ENCODE data around the gene UCK1. TPM values are rescaled to one million over a fixed set of nuclear protein-coding genes. Genes with fewer than 3 reads are reported as not detected.

UCK1 gene
- total RNA-seq, 2 donors from 2014 or later, result 21.2 to 37.8 TPM

DNA sequence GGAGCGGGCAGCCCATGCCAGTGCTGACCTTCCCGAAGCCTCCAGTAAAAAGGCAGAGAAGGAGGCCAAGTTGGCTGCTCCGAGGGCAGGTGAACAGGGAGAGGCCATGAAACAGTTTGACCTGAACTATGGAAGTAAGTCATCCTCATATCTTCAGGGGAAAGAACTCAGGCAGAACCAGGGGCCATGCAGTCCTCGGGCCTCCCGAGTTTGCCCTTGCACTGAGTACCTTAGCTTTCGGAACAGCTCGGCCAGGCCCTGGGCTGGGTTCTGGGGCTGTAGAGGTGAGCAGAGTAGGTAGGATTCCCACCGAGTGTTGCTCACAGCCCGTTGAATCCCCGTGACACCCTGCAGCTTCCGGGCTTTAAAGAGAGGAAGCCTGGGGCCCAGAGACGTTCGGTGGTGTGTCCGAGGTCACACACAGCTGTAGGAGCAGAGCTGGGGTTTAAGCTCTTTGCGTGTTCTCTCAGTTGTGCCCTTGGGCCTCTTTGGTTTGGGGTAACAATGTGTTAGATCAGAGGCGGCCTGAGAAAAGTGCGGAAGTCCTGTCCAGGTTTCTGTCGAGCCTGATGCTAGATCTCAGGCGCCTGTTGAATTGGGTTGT lies 53.1 kb downstream of the UCK1 start:
- peaks cover 97% of the 10 kb centered on the region for H3K36me3 ChIP-seq
- H3K4me1 ChIP-seq, result peaks cover 0 to 32% of the 10 kb centered on the region in 2 donors

DNA sequence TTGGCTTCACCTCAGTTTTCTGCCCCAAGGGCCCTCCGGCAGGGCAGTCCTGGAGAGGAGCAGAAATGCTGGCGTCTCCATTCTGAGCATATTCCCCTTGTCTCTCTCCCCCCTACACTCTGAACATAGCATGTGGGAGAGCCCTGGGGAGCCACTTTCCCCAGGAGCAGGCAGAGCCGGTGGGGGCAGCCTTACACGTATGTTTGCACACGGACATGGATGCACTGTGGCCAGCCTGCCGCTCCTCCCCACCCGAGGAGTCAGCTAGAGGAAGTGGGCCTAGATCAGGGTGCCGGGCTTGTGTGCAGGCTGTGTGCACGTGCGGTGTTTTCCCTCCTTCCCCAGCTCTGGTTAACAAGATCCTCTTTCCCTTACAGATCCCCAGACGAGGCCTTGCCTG lies 53.7 kb downstream of the UCK1 start:
- peaks cover 0 to 26% of the 10 kb centered on the region in 2 donors for H3K4me1 ChIP-seq
- peaks cover 97% of the 10 kb centered on the region for H3K36me3 ChIP-seq
- H3K27ac ChIP-seq, result peak overlapping the region; percentile 57 to 61
- TF ChIP-seq, protein P1, sequence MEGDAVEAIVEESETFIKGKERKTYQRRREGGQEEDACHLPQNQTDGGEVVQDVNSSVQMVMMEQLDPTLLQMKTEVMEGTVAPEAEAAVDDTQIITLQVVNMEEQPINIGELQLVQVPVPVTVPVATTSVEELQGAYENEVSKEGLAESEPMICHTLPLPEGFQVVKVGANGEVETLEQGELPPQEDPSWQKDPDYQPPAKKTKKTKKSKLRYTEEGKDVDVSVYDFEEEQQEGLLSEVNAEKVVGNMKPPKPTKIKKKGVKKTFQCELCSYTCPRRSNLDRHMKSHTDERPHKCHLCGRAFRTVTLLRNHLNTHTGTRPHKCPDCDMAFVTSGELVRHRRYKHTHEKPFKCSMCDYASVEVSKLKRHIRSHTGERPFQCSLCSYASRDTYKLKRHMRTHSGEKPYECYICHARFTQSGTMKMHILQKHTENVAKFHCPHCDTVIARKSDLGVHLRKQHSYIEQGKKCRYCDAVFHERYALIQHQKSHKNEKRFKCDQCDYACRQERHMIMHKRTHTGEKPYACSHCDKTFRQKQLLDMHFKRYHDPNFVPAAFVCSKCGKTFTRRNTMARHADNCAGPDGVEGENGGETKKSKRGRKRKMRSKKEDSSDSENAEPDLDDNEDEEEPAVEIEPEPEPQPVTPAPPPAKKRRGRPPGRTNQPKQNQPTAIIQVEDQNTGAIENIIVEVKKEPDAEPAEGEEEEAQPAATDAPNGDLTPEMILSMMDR (IDR thresholded peaks at IDR 0.05), result no peak
- H3K9me3 ChIP-seq, result no peaks in the 10 kb centered on the region
- H3K27me3 ChIP-seq, result no peaks in the 10 kb centered on the region
- DNase-seq (ENCODE audit: low spot score), result no peak
- H3K4me3 ChIP-seq, result no peak overlapping the region

More for the DNA sequence above, 53.1 kb downstream of the UCK1 start:
- Histone ChIP-seq H3K9me3 (no peaks in the 10 kb centered on the region), H3K4me3 (no peak overlapping the region), H3K27ac (peak overlapping the region in 1 of 2 donors; percentile 61), H3K27me3 (no peaks in the 10 kb centered on the region)
- no peak for DNase-seq (ENCODE audit: low spot score)
- TF ChIP-seq, protein P1 (IDR thresholded peaks at IDR 0.05), result no peak

DNA sequence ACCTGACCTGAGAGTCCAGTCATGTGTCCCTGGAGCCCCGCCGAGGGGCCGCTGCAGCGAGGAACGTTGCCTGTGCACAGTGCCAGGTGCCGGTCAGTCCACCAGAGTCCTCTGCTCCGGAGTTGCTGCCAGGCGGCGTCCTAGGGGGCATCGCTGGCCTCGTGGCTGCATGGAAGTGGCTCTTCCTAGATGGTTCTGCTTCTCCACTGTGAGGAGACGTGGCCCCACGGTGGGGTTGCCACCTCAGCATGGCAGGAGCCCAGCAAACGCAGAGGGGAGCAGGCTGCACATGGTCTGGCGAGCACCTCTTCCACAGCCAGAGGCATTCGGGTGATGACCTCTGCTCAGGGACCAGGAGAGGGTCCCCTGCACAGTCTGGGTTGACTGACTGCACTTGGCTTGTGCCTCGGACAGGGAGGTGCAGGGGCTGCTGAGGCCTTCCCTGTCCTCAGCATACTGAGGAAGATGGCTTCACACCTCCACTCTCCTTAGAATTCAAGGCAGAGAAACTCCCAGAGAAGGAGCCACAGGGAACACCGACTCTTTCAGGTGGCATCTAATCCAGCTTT lies 54.2 kb downstream of the UCK1 start:
- Histone ChIP-seq H3K36me3 (peaks cover 97% of the 10 kb centered on the region), H3K4me1 (peaks cover 0 to 21% of the 10 kb centered on the region in 2 donors), H3K27me3 (no peaks in the 10 kb centered on the region), H3K4me3 (no peak overlapping the region), H3K9me3 (no peaks in the 10 kb centered on the region), H3K27ac (peak overlapping the region; percentile 57 to 73)
- TF ChIP-seq, protein P1 (IDR thresholded peaks at IDR 0.05), result no peak
- no peak for DNase-seq (ENCODE audit: low spot score)

DNA sequence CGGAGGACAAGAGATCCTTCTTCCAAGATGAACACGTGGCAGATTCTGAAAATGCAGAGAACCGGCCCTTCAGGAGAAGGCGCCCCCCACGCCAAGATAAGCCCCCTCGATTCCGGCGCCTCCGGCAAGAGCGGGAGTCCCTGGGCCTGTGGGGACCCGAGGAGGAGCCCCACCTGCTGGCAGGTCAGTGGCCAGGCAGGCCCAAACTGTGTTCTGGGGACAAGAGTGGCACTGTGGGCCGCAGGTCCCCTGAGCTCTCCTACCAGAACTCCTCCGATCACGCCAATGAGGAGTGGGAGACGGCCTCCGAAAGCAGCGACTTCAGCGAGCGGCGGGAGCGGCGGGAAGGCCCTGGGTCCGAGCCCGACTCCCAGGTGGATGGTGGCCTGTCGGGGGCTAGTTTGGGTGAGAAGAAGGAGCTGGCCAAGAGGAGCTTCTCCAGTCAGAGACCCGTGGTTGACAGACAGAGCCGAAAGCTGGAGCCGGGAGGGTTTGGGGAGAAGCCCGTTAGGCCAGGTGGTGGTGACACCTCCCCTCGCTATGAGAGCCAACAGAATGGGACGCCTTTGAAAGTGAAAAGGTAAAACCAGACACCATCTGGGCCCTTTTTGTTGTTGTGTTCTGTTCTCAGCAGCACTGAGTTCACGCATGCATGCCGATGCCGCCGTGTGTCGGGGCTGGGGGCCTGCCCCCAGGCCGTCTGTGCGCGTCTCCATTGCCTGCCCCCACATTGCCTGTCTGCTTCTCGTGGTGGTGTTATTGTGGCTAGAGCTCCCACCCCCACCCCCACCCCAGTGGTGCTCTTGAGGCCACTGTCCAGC lies 54.9 kb downstream of the UCK1 start:
- Histone ChIP-seq H3K4me1 (peaks cover 0 to 15% of the 10 kb centered on the region in 2 donors), H3K36me3 (peaks cover 99% of the 10 kb centered on the region), H3K27ac (peak overlapping the region; percentile 66 to 73), H3K27me3 (no peaks in the 10 kb centered on the region), H3K4me3 (no peak overlapping the region), H3K9me3 (no peaks in the 10 kb centered on the region)
- TF ChIP-seq, protein P1 (IDR thresholded peaks at IDR 0.05), result peak; percentile 48 to 66
- DNase-seq (ENCODE audit: low spot score), result no peak

DNA sequence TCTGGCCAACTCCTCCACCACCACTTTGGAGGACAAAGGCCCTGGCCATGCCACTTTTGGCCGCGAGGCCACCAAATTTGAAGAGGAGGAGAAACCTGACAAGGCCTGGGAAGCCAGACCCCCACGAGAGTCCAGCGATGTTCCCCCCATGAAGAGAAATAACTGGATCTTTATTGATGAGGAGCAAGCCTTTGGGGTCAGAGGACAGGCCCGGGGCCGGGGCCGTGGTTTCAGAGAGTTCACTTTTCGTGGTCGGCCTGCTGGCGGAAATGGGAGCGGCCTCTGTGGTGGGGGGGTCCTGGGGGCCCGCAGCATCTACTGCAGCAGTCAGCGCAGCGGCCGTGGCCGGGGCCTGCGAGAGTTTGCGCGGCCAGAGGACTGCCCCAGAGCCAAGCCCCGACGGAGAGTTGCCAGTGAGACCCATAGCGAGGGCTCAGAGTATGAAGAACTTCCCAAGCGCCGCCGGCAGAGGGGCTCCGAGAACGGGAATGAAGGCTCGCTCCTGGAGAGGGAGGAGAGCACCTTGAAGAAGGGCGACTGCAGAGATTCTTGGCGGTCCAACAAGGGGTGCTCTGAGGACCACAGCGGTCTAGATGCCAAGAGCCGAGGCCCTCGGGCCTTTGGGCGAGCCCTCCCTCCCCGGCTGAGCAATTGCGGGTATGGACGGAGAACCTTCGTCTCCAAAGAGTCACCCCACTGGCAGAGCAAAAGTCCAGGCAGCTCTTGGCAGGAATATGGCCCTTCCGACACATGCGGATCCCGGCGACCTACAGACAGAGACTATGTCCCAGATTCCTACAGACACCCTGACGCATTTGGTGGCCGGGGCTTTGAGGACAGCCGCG lies 55.7 kb downstream of the UCK1 start:
- no peak for DNase-seq (ENCODE audit: low spot score)
- TF ChIP-seq, protein P1 (IDR thresholded peaks at IDR 0.05), result no peak
- no peaks in the 10 kb centered on the region for H3K9me3 ChIP-seq
- peak overlapping the region; percentile 66 to 73 for H3K27ac ChIP-seq
- H3K27me3 ChIP-seq, result no peaks in the 10 kb centered on the region
- H3K4me3 ChIP-seq, result no peak overlapping the region
- H3K4me1 ChIP-seq, result peaks cover 0 to 15% of the 10 kb centered on the region in 2 donors
- H3K36me3 ChIP-seq, result peaks cover 100% of the 10 kb centered on the region

All from right atrium auricular region (tissue), 2 donors.